Measurements from ENCODE around the gene ITSN1.
"Not testable (repeated sequence)": the region's sequence is repeated elsewhere in the genome, so short reads cannot be mapped to it uniquely, and the experiment has no call there.

The ITSN1 gene

GRCh38 chr21:33642027-33642895 is at the start of gene ITSN1:
Gene ITSN1 (plus strand): TSS chr21:33642501. CDS start chr21:33718829, 76,328 bp downstream.
- DNase-seq = peak; percentile 99 to 100 (median 100)

DNA sequence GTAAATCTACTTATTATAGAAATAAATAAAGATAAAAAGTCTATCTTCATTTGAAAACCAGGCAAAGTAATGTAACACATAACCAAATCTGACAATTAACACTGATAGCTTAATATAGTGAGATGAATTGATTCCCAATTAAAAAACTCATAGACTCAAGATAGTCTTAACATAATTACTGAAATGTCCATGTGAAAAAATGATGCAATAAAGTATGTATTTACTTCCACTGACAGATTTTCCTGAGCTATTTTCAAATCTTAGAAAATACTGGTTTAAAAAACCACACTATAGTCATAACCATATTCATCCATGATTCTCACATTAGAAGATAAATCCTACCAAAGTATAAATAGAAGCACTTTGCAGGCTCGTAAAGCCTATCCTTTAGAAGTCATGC is 44.2 kb upstream of the ITSN1 start:
- DNase-seq = no peak

- DNase-seq = no peak
Measured at GRCh38 chr21:33608559-33608958, 33.7 kb upstream of the ITSN1 start.

- DNase-seq = no peak
Measured at GRCh38 chr21:33611006-33611744, 31.1 kb upstream of the ITSN1 start.

- DNase-seq = not testable (repeated sequence)
Measured at GRCh38 chr21:33617565-33617964, 24.7 kb upstream of the ITSN1 start.

DNA sequence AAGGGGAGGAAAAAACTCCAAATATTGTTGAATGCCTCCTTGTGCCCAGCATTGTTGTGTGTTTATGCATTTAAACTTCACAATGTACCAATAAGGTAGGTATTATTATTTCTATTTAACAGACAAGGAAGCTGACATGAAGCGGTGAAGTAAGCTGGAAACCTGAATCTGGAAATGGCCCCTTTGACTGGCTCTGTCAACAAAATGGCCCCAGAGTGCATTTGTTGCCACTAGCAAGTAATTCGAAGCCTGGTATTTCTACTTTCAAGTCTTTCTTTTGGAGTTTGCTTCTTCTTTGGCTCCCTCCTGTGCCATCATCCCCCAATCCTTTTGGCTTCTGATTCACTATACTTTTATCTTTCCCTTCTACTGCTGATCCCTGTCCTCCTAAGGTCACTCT is 23.9 kb upstream of the ITSN1 start:
- DNase-seq = no peak

- DNase-seq = no peak
Measured at GRCh38 chr21:33619726-33620125, 22.6 kb upstream of the ITSN1 start.

DNA sequence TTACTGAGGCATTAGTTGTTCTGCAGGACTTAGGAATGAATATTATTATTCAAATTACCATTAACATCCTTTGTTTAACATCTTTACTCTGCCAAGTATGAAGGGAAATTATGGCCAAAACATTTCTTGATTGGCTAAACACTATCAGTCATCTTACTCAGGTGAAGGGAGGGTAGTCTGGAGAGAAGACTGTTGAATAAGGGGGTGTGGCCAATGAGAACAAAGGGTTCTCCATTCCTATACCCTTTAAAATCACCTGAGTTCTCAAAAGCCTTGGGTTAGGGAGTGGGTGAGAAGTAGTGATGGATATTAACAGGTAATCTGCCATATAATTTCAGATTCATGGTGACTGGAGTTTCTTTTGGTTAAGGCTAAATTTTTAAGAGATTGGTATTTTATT is 20.0 kb upstream of the ITSN1 start:
- no peak for DNase-seq

- not testable (repeated sequence) for DNase-seq
Measured at GRCh38 chr21:33626151-33626550, 16.1 kb upstream of the ITSN1 start.

GRCh38 chr21:33634254-33634653 is 8.0 kb upstream of the ITSN1 start:
- no peak for DNase-seq

DNA sequence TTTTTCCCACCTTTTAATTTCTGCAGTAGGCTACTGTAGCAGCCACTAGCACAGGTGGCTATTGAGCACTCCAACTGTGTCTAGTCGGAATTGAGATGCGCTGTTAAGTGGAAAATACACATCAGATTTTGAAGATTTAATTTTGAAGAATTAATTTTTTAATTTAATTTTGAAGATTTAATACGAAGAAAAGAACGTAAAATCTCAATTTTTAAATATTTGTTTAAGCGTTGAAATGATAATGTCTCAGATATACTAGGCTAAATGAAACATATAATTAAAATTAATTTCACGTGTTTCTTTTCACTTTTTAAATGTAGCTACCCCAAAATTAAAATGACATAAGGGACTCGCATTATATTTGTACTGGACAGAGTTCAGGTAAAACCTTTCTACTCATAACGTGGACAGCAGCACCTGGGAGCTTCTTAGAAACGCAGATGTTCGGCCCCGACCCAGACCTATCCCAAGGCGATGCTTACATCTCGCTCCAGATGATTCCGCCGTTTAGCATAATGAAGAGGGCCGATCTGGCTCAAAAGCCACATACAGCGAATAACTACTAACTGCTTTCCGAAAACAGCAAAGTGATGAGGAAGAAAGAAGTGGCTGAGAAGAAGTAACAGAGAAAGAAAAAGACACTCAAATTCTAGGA is 1.5 kb upstream of the ITSN1 start:
- peak; percentile 65 to 89 (median 75) for DNase-seq

DNA sequence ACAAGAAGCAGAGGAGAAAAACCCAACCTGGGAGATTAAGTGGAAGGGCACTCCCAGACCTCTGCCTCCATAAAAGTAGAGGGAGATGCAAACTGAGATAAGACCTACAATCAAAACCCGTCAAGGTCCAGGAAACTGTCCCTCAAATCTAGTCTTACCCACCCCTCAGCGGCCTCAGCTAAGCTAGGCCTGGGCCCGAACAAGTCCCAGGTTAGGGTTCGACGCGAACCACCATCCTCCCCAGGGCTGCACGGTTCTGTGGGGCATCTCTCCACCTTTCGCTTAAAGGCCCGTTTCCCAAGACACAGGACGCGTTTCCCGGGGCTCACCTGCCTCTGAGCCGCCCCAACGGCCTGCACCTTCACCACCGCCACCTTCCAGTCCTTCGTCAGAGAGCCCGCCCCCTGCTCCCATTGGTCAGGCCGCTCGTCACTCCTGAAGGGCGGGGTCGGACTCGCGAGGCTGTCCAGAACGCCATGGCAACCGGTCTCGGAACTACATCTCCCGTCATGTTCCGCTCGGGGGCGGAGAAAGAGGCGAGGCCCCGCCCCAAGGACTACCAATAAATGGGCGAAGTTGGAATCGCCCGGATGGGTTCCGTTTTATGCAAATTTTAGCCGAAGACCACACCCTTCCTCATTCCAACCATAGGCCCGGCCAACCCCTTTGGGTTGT is 812 bp upstream of the ITSN1 start, which contains the start of gene CRYZL1:
Gene CRYZL1, minus strand, starts transcription at position 390 of the 675 bp plus-strand sequence. CDS start 10,190 bp downstream, outside the sequence.
- DNase-seq = peak; percentile 100

- peak; percentile 41 to 73 (median 71) for DNase-seq
Measured at GRCh38 chr21:33642896-33643657, 776 bp downstream of the ITSN1 start.

DNA sequence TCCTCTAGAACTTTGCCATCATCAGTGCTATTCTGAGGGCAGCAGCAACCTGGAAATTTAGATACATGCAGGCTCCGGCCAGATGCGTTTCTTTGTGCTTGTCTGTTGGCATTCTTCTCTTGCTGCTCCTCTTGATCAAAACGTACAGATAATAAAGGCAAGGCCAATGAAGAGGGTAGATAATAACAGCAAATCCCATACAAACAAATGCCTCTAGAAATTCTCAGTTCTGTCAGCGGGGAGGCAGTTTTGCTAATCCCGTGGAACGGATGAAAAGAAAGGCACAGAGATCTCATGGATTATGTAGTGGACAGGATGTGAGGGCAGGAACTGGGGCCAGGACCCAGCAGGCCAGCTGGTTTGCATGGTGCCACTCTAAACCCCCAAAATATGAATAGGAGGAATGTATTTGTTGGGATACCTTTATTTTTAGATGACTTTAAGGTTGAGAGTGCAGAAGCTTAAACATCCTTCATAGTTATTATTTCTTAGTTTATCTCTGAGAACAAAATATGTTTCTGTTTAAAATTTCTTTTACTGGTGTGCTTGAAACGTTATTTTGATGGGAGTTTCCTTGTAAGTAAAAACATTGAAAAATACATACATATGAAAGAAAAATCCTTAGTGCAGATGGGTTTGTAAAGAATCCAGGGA is 1.5 kb downstream of the ITSN1 start:
- DNase-seq = peak in 2 of 3 experiments; percentile 52 to 71

DNA sequence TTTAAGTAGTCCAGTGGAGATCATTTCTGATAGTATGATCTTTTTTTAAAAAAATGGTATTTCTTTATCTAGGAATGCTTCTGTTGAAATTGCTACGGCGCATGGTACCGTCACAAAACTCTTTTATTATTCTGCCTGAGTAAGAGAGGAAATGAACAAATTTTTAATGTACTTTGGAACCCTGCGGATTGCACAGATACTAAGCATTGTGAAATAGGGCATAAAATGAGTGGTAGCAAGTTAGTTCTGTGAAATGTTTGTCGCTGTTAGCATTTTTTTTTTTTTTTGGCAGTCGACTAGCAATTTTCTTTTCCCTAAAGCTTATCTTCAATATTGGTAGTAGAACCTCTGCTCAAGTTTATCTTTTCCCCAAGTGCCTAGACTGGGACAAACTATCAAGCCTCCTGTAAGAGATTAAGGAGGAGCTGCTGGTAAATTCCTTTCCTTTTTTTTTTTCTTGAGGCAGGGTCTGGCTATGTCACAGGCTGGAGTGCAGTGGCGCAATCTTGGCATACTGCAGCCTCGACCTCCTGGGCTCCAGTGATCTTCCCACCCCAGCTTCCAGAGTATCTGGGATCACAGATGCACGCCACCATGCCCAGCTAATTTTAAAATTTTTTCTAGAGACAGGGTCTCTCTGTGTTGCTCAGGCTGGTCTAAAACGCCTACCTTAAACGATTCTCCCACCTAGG is 2.2 kb downstream of the ITSN1 start:
- DNase-seq = no peak

GRCh38 chr21:33645730-33646129 is 3.4 kb downstream of the ITSN1 start:
- no peak for DNase-seq

DNA sequence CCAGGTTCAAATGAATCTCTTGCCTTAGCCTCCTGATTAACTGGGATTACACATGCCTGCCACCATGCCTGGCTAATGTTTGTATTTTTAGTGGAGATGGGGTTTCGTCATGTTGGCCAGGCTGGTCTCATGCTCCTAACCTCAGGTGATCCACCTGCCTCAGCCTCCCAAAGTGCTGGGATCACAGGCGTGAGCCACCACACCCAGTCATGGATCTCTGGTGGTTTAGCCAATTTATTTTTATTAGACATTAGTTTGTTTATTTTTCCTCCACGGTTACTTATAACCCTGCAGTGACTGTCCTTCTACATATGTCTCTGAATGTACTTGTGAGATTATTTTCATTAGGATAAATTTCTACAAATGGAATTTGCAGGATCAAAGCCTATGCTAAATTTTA is 5.3 kb downstream of the ITSN1 start:
- no peak for DNase-seq

DNA sequence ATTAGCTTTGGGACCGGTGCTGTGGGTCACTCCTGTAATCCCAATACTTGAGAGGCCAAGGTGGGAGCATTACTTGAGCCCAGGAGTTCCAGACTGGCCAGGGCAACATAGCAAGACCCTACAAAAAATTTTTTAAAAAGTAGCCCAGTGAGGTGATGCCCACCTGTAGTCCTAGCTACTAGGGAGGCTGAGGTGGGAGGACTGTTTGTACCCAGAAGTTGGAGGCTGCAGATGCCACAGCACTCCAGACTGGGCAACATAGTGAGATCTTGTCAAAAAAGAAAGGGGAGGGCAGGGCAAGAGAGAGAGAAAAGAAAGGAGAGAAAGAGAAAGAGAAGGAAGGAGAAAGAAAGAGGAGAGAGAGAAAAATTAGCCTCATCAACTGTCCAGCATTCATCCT is 6.3 kb downstream of the ITSN1 start:
- DNase-seq = no peak

DNA sequence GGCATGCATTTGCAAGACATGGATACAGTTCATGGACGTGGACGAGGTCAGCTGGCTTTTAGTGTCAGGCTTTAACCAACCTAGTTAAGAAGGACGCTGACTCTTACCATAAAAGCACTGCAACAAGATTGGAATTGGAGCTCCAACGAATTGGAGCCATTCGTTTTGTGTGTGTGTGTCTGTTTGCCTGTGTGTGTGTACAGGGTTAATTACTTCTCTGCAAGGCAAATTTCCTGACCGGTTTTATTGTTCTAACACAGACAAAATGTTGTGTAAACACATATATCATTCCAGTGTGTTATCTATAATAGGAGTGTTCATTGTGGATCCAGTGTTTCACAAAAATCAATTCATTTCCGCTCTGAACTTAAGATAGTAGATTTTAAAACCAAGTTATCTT is 7.9 kb downstream of the ITSN1 start:
- no peak for DNase-seq

- DNase-seq = no peak
Measured at GRCh38 chr21:33650929-33651509, 8.7 kb downstream of the ITSN1 start.
